Esophagus muscularis mucosa (tissue), 4 donors: ENCODE results near the gene FNBP1.

ENCODE experiments used
- EP300 ChIP-seq: sonication (generic); formaldehyde crosslinking; IDR thresholded peaks from one replicate; pipeline ENCODE4 v1.6.1; 2017; ENCODE audit warnings: antibody characterized with exemption
- POLR2A ChIP-seq: fragments of 450-650 bp; IDR thresholded peaks from one replicate; pipeline ENCODE4 v1.6.1; 2017; ENCODE audit warnings: antibody characterized with exemption, moderate library complexity, mild to moderate bottlenecking, low read depth
- POLR2AphosphoS5 ChIP-seq, 2 donors: sonication (generic); formaldehyde crosslinking; IDR thresholded peaks; one replicate each; pipeline ENCODE4 v1.6.1; 2017; ENCODE audit warnings: antibody characterized with exemption in 2 of 2
- TF ChIP-seq, protein P1 (sequence below), 3 experiments: fragments of 200-600 bp in 2 of 3; fragments of 450-650 bp in 1 of 3; sonication (generic) in 2 of 3; IDR thresholded peaks; one replicate each; pipeline ENCODE4 v1.5.1; 2017 to 2019; ENCODE audit warnings: antibody characterized with exemption in 3 of 3, mild to moderate bottlenecking in 2 of 3, moderate library complexity in 1 of 3

DNA sequence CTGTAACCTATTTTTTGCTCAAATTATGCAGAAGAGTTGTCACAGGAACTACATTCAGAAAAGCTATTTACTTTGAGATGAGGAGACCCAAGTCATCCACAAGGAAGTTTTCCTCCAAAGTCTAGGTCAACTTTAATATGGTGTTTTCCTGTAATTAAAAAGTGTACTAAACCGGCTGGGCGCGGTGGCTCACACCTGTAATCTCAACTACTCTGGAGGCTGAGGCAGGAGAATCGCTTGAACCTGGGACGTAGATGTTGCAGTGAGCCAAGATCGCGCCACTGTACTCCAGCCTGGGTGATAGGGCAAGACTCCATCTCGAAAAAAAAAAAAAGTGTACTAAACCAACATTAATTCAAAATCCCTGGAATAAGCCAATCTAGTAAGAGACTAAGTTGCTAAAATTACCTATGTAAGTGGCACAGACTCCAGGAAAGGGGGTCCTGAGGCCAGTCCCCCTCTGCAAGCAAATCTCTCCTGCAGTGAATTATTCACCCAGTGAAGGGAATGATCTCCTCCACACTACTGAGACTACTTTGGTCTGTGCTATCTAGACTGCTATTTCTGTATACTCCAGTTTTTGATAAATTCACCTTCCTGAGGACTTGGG, 38.9 kb downstream of the FNBP1 start:
- no peak for TF ChIP-seq POLR2A
- TF ChIP-seq, protein P1, sequence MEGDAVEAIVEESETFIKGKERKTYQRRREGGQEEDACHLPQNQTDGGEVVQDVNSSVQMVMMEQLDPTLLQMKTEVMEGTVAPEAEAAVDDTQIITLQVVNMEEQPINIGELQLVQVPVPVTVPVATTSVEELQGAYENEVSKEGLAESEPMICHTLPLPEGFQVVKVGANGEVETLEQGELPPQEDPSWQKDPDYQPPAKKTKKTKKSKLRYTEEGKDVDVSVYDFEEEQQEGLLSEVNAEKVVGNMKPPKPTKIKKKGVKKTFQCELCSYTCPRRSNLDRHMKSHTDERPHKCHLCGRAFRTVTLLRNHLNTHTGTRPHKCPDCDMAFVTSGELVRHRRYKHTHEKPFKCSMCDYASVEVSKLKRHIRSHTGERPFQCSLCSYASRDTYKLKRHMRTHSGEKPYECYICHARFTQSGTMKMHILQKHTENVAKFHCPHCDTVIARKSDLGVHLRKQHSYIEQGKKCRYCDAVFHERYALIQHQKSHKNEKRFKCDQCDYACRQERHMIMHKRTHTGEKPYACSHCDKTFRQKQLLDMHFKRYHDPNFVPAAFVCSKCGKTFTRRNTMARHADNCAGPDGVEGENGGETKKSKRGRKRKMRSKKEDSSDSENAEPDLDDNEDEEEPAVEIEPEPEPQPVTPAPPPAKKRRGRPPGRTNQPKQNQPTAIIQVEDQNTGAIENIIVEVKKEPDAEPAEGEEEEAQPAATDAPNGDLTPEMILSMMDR (IDR thresholded peaks at IDR 0.05): no peak
- no peak for TF ChIP-seq POLR2AphosphoS5 (IDR thresholded peaks at IDR 0.05)
- TF ChIP-seq EP300: no peak
